Naive thymus-derived CD4-positive, alpha-beta T cell (primary cell): Measurements from ENCODE around the gene ZCCHC8. TPM values are rescaled to one million over a fixed set of nuclear protein-coding genes. Genes with fewer than 3 reads are reported as not detected.

Experiments used
- ATAC-seq: fragments of 150-1000 bp; cut with Tn5 transposase; 2 replicates; pipeline ENCODE4 v1.10.0; 2021; ENCODE audit warnings: mild to moderate bottlenecking, moderate library complexity
- CTCF ChIA-PET: fragments of 350-600 bp; sonication (Branson Sonifier 250); formaldehyde crosslinking; loops from one replicate; lab custom pipeline; 2021; ENCODE audit warnings: antibody characterized with exemption; lab: Charles Lee
- POLR2A ChIA-PET: fragments of 350-600 bp; sonication (Branson Sonifier 250); formaldehyde crosslinking; loops from one replicate; lab custom pipeline; 2021; ENCODE audit warnings: antibody characterized with exemption, inconsistent platforms; lab: Charles Lee
- DNase-seq, 9 donors: peaks; one replicate each; pipeline versions ENCODE4 v3.0.0 to v3.0.0-alpha.2; 2020 to 2022; ENCODE audit warnings: mixed read lengths in 1 of 9
- H3K27ac ChIP-seq: one replicate; pipeline ENCODE4 v1.7.0; 2013; ENCODE audit warnings: mild to moderate bottlenecking, low read depth, low read length, moderate library complexity
- H3K27me3 ChIP-seq, 2 donors: one replicate each; pipeline ENCODE4 v1.7.0; 2013; ENCODE audit warnings: low read length in 2 of 2, mild to moderate bottlenecking in 2 of 2, moderate library complexity in 2 of 2; ENCODE audit not compliant: control insufficient read depth in 2 of 2, insufficient read depth in 2 of 2
- H3K36me3 ChIP-seq, 3 experiments: 1 replicate in 2 of 3; 2 replicates in 1 of 3; pipeline ENCODE4 v1.7.0; 2013; ENCODE audit warnings: low read length in 3 of 3, mild to moderate bottlenecking in 3 of 3, moderate library complexity in 1 of 3; ENCODE audit not compliant: insufficient read depth in 3 of 3, control insufficient read depth in 2 of 3
- H3K4me1 ChIP-seq, 2 donors: one replicate each; pipeline ENCODE4 v1.7.0; 2013; ENCODE audit warnings: low read length in 2 of 2, mild to moderate bottlenecking in 2 of 2, moderate library complexity in 1 of 2; ENCODE audit not compliant: control insufficient read depth in 2 of 2, insufficient read depth in 2 of 2
- H3K4me3 ChIP-seq: 2 replicates; pipeline ENCODE4 v1.7.0; 2013; ENCODE audit warnings: mild to moderate bottlenecking, low read length
- H3K9me3 ChIP-seq, 3 experiments: 1 replicate in 2 of 3; 2 replicates in 1 of 3; pipeline ENCODE4 v1.7.0; 2013; ENCODE audit warnings: low read length in 3 of 3; ENCODE audit not compliant: control insufficient read depth in 2 of 3
- H3K27ac Mint-ChIP-seq, 9 donors: one replicate each; pipeline ENCODE4 v1.8.0; 2020 to 2022; ENCODE audit warnings: mixed read lengths in 9 of 9, mild to moderate bottlenecking in 8 of 9, moderate library complexity in 5 of 9, inconsistent platforms in 2 of 9
- H3K27me3 Mint-ChIP-seq, 5 donors: one replicate each; pipeline ENCODE4 v1.8.0; 2021 to 2022; ENCODE audit warnings: mixed read lengths in 5 of 5, mild to moderate bottlenecking in 1 of 5
- H3K36me3 Mint-ChIP-seq, 5 donors: one replicate each; pipeline ENCODE4 v1.8.0; 2020 to 2022; ENCODE audit warnings: mixed read lengths in 5 of 5, mild to moderate bottlenecking in 3 of 5, inconsistent platforms in 1 of 5
- H3K4me1 Mint-ChIP-seq, 7 donors: one replicate each; pipeline ENCODE4 v1.8.0; 2020 to 2022; ENCODE audit warnings: mixed read lengths in 7 of 7, mild to moderate bottlenecking in 3 of 7, inconsistent platforms in 1 of 7
- H3K4me3 Mint-ChIP-seq, 10 donors: one replicate each; pipeline ENCODE4 v1.8.0; 2020 to 2022; ENCODE audit warnings: mild to moderate bottlenecking in 10 of 10, mixed read lengths in 10 of 10, moderate library complexity in 6 of 10, inconsistent platforms in 2 of 10
- H3K9me3 Mint-ChIP-seq, 11 donors: one replicate each; pipeline ENCODE4 v1.8.0; 2020 to 2022; ENCODE audit warnings: mixed read lengths in 11 of 11, mild to moderate bottlenecking in 4 of 11, inconsistent platforms in 1 of 11, moderate library complexity in 1 of 11
- intact Hi-C, 2 donors: fragments of 100-400 bp; cut with micrococcal nuclease; formaldehyde crosslinking; loops; one replicate each; pipeline ENCODE4 v1.15.1; 2023
- polyA plus RNA-seq, 2 donors: library from polyadenylated mRNA; unstranded; fragments of 300-500 nt; fragmentation: Illumina TruSeq; gene quantifications; one replicate each; pipeline ENCODE4 v1.2.3, GENCODE V29; 2021
- total RNA-seq, 6 experiments: library from RNA in 5 of 6; stranded (reverse) in 5 of 6; gene quantifications; 1 replicate in 5 of 6; 2 replicates in 1 of 6; pipeline ENCODE4 v1.2.3 and lab custom pipeline; 2021 to 2026

ZCCHC8 gene
- total RNA-seq (10 to 100 TPM; 44.4 to 54.0 (median 46.8) TPM), polyA plus RNA-seq (10 to 100 TPM; 10.6 to 19.7 TPM), total RNA-seq (lab: John Stamatoyannopoulos, UW) (76.3 reads per million, percentile 79 among the genes with 10 or more reads in this experiment)

DNA sequence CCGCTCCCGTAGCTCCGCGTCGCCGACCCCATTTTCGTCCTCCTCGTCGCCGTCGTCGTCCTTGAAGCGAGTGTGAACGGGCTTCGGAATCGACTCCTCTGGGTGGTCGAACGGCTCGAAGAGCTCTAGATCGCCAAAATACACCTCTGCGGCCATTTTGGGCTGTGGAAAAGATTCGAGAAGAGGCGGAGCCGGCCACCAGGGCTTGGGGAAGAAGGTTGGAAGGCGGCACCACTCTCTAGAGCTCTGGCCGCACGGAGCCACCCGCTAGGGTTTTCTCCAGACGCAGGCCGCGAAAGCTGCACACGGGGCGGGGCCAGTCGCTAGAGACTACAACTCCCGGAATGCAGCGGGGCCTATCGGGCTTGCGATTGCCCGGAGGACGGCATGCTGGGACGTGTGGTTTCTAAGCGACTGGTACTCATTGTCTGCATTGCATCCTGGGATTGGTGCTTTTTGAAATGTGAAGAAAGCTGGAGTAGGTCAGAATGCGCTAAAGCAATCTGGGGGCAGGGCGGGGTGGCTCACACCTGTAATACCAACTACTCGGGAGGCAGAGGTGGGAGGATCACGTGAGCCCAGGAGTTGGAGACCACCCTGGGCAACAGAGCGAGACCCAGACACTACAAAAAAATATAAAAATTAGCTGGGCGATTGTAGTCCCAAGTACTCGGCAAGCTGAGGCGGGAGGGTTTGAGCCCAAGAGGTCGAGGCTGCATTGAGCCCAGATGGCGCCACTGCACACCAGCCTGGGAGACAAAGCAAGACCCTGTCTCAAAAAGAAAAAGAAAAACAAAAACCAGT, at the start of gene ZCCHC8:
Gene ZCCHC8 (minus strand): TSS at position 248 of the 804 bp plus-strand sequence. CDS start 92 bp downstream, at position 156.
- peaks cover 9 to 15% of the 10 kb centered on the region in 2 donors for H3K4me1 ChIP-seq
- peak within 1 kb of the TSS; percentile 92 for H3K27ac ChIP-seq
- peaks cover 5 to 25% (median 6%) of the 10 kb centered on the region in 3 experiments for H3K36me3 ChIP-seq
- H3K4me3 Mint-ChIP-seq: peak within 1 kb of the TSS; percentile 83 to 99 (median 96)
- intact Hi-C loops: loop anchor here (1.0 to 5.0 kb wide), 15 partner anchors 25 to 1919 kb away; partner anchors contain the start of genes DENR (in 2 of the 2), DIABLO (in 2 of the 2), PSMD9 (in 2 of the 2) and CLIP1 (in 1 of the 2)
- no peaks in the 10 kb centered on the region for H3K27me3 Mint-ChIP-seq
- H3K36me3 Mint-ChIP-seq: peaks cover 0 to 23% (median 11%) of the 10 kb centered on the region in 5 donors
- ChIA-PET CTCF (interaction anchor here (0.5 to 1.8 kb wide), 6 partner anchors 10 to 1389 kb away, joined by 3 to 8 read pairs (median 4); partner anchors contain the start of genes KNTC1 and RSRC2), POLR2A (interaction anchor here (0.7 to 9.6 kb wide), 19 partner anchors 11 to 732 kb away, joined by 3 to 115 read pairs (median 5); partner anchors contain the start of genes CCDC62, DENR, DIABLO and KNTC1)
- ATAC-seq: peak; percentile 96
- H3K27ac Mint-ChIP-seq: peak within 1 kb of the TSS; percentile 89 to 98 (median 96)
- peaks cover 22 to 47% (median 39%) of the 10 kb centered on the region in 7 donors for H3K4me1 Mint-ChIP-seq
- DNase-seq: peak; percentile 83 to 97 (median 94)
- H3K4me3 ChIP-seq: peak within 1 kb of the TSS; percentile 97
- peaks cover 0 to 2% (median 0%) of the 10 kb centered on the region in 11 donors for H3K9me3 Mint-ChIP-seq
- H3K27me3 ChIP-seq: no peaks in the 10 kb centered on the region
- no peaks in the 10 kb centered on the region for H3K9me3 ChIP-seq

- no peak overlapping the region for H3K4me3 ChIP-seq
- no peak overlapping the region for H3K27ac ChIP-seq
- ATAC-seq (no peak), DNase-seq (no peak)
- no peak overlapping the region for H3K27ac Mint-ChIP-seq
- no peak overlapping the region for H3K4me3 Mint-ChIP-seq
- intact Hi-C loops: no loop called here
- H3K36me3 ChIP-seq: peaks cover 0 to 22% (median 0%) of the 10 kb centered on the region in 3 experiments
- H3K4me1 Mint-ChIP-seq: no peaks in the 10 kb centered on the region
- no peaks in the 10 kb centered on the region for H3K27me3 Mint-ChIP-seq
- CTCF ChIA-PET: no interaction called here
- no peaks in the 10 kb centered on the region for H3K9me3 Mint-ChIP-seq
- no peaks in the 10 kb centered on the region for H3K9me3 ChIP-seq
- H3K36me3 Mint-ChIP-seq: peaks cover 4 to 33% (median 16%) of the 10 kb centered on the region in 5 donors
- H3K27me3 ChIP-seq: no peaks in the 10 kb centered on the region
- H3K4me1 ChIP-seq: no peaks in the 10 kb centered on the region
- POLR2A ChIA-PET: interaction anchor here (0.7 kb wide), 1 partner anchor 30 kb away, joined by 3 read pairs; no protein-coding TSS in a partner anchor
These were observed 46.6 kb upstream of the ZCCHC8 start for GRCh38 chr12:122547330-122547729.

DNA sequence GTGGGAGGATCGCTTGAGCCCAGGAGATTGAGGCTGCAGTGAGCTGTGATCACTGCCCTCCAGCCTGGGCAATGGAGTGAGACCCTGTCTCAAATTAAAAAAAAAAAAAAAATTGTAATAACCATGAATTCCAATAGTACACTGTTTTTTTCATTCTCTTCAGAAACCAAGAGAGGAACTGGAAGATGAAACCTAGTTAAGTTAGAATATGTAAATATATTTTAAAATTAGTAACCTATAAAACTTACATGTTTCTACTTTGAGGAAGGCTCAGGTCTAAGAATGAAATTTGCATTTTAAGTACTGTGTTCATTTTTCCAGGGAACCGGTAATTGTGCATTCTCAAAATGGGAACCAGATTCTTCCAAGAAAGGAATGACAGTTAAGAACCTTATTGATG, 45.1 kb upstream of the ZCCHC8 start:
- ChIA-PET CTCF (no interaction called here), POLR2A (no interaction called here)
- Mint-ChIP-seq H3K9me3 (no peaks in the 10 kb centered on the region), H3K27me3 (no peaks in the 10 kb centered on the region), H3K4me1 (peaks cover 0 to 2% (median 0%) of the 10 kb centered on the region in 7 donors), H3K36me3 (peaks cover 0 to 30% (median 11%) of the 10 kb centered on the region in 5 donors), H3K4me3 (no peak overlapping the region), H3K27ac (no peak overlapping the region)
- intact Hi-C loops: no loop called here
- H3K27me3 ChIP-seq: no peaks in the 10 kb centered on the region
- H3K27ac ChIP-seq: no peak overlapping the region
- peaks cover 0 to 18% (median 0%) of the 10 kb centered on the region in 3 experiments for H3K36me3 ChIP-seq
- H3K4me1 ChIP-seq: no peaks in the 10 kb centered on the region
- H3K9me3 ChIP-seq: no peaks in the 10 kb centered on the region
- DNase-seq (no peak), ATAC-seq (no peak)
- no peak overlapping the region for H3K4me3 ChIP-seq

- H3K4me3 Mint-ChIP-seq: no peak overlapping the region
- intact Hi-C loops: no loop called here
- H3K36me3 Mint-ChIP-seq: peaks cover 0 to 20% (median 10%) of the 10 kb centered on the region in 5 donors
- peaks cover 0 to 2% (median 0%) of the 10 kb centered on the region in 7 donors for H3K4me1 Mint-ChIP-seq
- CTCF ChIA-PET: no interaction called here
- POLR2A ChIA-PET: no interaction called here
- Histone ChIP-seq H3K4me1 (no peaks in the 10 kb centered on the region), H3K4me3 (no peak overlapping the region), H3K27ac (no peak overlapping the region), H3K9me3 (no peaks in the 10 kb centered on the region), H3K36me3 (peaks cover 0 to 14% (median 0%) of the 10 kb centered on the region in 3 experiments), H3K27me3 (no peaks in the 10 kb centered on the region)
- DNase-seq (no peak), ATAC-seq (no peak)
- H3K27ac Mint-ChIP-seq: no peak overlapping the region
- H3K9me3 Mint-ChIP-seq: no peaks in the 10 kb centered on the region
- H3K27me3 Mint-ChIP-seq: no peaks in the 10 kb centered on the region
These were observed 43.8 kb upstream of the ZCCHC8 start for GRCh38 chr12:122544537-122544936.

DNA sequence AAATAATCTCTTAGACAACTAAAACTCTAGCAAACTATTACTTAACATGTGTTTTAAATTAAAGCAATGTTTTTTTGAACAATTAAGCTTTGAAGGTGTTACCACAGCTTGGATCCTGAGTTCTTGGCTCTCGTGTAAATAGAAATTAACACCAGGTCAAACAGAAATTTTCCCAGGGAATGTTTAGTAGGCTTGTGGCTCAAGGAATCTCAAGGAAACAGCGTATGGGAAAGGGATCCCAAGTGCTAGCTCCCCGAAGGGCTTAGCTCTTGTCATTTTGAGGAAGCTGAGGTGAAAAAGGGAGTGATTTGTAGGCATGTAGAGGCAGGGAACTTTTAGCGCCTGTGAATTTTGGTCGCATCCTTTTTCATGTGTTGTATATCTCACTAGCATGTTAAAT, 37.8 kb upstream of the ZCCHC8 start:
- H3K4me1 ChIP-seq: no peaks in the 10 kb centered on the region
- peaks cover 5 to 19% (median 13%) of the 10 kb centered on the region in 5 donors for H3K36me3 Mint-ChIP-seq
- no peak for ATAC-seq
- ChIA-PET POLR2A (interaction anchor here (0.6 to 2.0 kb wide), 2 partner anchors 11 to 203 kb away, joined by 4 to 9 read pairs; partner anchors contain the start of genes KNTC1 and RSRC2), CTCF (interaction anchor here (1.0 kb wide), 1 partner anchor 9 kb away, joined by 3 read pairs; no protein-coding TSS in a partner anchor)
- no peak overlapping the region for H3K27ac ChIP-seq
- H3K9me3 ChIP-seq: no peaks in the 10 kb centered on the region
- no peak overlapping the region for H3K27ac Mint-ChIP-seq
- no peaks in the 10 kb centered on the region for H3K27me3 ChIP-seq
- H3K36me3 ChIP-seq: peaks cover 0 to 18% (median 0%) of the 10 kb centered on the region in 3 experiments
- no peaks in the 10 kb centered on the region for H3K9me3 Mint-ChIP-seq
- no peak overlapping the region for H3K4me3 ChIP-seq
- peaks cover 0 to 2% (median 0%) of the 10 kb centered on the region in 7 donors for H3K4me1 Mint-ChIP-seq
- H3K4me3 Mint-ChIP-seq: no peak overlapping the region
- no peaks in the 10 kb centered on the region for H3K27me3 Mint-ChIP-seq
- DNase-seq: no peak
- intact Hi-C loops: no loop called here

GRCh38 chr12:122537021-122537420, 36.3 kb upstream of the ZCCHC8 start:
- peaks cover 5 to 15% (median 7%) of the 10 kb centered on the region in 5 donors for H3K36me3 Mint-ChIP-seq
- H3K27ac Mint-ChIP-seq: peak overlapping the region in 1 of 9 donors; percentile 39
- no peak overlapping the region for H3K27ac ChIP-seq
- ATAC-seq (no peak), DNase-seq (no peak)
- H3K36me3 ChIP-seq: peaks cover 0 to 13% (median 0%) of the 10 kb centered on the region in 3 experiments
- no peaks in the 10 kb centered on the region for H3K27me3 Mint-ChIP-seq
- no peaks in the 10 kb centered on the region for H3K9me3 Mint-ChIP-seq
- no peak overlapping the region for H3K4me3 Mint-ChIP-seq
- H3K9me3 ChIP-seq: no peaks in the 10 kb centered on the region
- intact Hi-C loops: no loop called here
- H3K27me3 ChIP-seq: no peaks in the 10 kb centered on the region
- peaks cover 0 to 5% (median 0%) of the 10 kb centered on the region in 7 donors for H3K4me1 Mint-ChIP-seq
- ChIA-PET POLR2A (no interaction called here), CTCF (no interaction called here)
- H3K4me3 ChIP-seq: no peak overlapping the region
- H3K4me1 ChIP-seq: no peaks in the 10 kb centered on the region
